GM12892 (cell line): ENCODE results near the gene MMS19.

Experiments
- POLR2A ChIP-seq: IDR thresholded peaks from 2 replicates; pipeline ENCODE4 v1.6.1; 2011; ENCODE audit warnings: low read depth, low read length, control low read depth
- POLR2AphosphoS5 ChIP-seq: IDR thresholded peaks from 2 replicates; pipeline ENCODE4 v1.6.1; 2011; ENCODE audit warnings: low read depth, low read length, control low read depth

DNA sequence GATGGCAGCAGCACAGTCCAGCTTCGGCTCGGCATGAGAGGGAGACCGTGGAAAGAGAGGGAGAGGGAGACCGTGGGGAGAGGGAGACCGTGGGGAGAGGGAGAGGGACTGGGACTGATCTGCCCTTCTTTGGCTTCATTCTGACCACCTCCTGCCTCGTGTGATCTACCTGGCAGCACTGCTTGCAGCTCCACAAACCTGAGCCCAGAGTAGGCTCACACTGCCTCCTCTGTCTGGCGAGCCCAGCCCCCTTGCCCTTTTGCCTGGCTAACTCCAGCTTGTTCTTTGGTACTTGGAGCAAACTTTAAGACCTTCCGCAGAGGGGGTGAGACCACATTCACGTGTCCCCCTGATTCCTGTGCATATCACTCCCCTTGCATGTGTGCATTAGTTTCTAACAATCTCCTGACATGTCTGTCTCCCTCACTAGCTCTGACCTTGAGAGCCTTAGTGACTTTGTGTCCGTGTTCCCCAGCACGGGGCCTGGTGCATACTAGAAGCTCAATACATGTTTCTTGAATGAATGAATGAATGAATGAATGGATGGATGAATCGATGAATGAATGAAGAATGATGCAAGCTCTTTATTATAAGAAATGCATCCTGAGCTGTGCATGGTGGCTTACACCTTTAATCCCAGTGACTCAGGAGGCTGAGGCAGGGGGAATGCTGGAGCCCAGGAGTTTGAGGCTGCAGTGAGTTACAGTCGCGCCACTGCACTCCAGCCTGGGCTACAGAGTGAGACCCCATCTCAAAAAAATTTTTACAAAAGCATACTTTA lies 31.7 kb upstream of the MMS19 start:
- TF ChIP-seq POLR2AphosphoS5 (no peak), POLR2A (no peak)
